Gastroesophageal sphincter (tissue), 4 donors: ENCODE results near the gene PRKG1. TPM values are rescaled to one million over a fixed set of nuclear protein-coding genes. Genes with fewer than 3 reads are reported as not detected.

Experiments
- ATAC-seq: fragments of 150-250 bp; one replicate; pipeline ENCODE4 v1.9.1; 2016; ENCODE audit warnings: mild to moderate bottlenecking, moderate library complexity
- H3K27ac ChIP-seq, 4 donors: fragments of 200-600 bp; sonication (generic) in 3 of 4; 1 replicate in 3 of 4; 2 replicates in 1 of 4; pipeline ENCODE4 v1.5.1; 2016 to 2019
- H3K27me3 ChIP-seq: fragments of 200-600 bp; sonication (generic); one replicate; pipeline ENCODE4 v1.5.1; 2019
- H3K36me3 ChIP-seq, 2 donors: fragments of 200-600 bp; sonication (generic); one replicate each; pipeline ENCODE4 v1.5.1; 2019; ENCODE audit warnings: control low read depth in 1 of 2
- H3K4me1 ChIP-seq, 3 donors: fragments of 200-600 bp; sonication (generic); 1 replicate in 2 of 3; 2 replicates in 1 of 3; pipeline ENCODE4 v1.5.1; 2016 to 2019; ENCODE audit warnings: control low read depth in 2 of 3
- H3K4me3 ChIP-seq, 2 donors: fragments of 200-600 bp; sonication (generic); one replicate each; pipeline ENCODE4 v1.5.1; 2019; ENCODE audit warnings: mild to moderate bottlenecking in 1 of 2, moderate library complexity in 1 of 2
- H3K9me3 ChIP-seq, 3 donors: fragments of 200-600 bp; sonication (generic); one replicate each; pipeline ENCODE4 v1.5.1; 2017 to 2019; ENCODE audit warnings: control low read depth in 2 of 3
- EP300 ChIP-seq: sonication (generic); formaldehyde crosslinking; IDR thresholded peaks from one replicate; pipeline ENCODE4 v1.6.1; 2017; ENCODE audit warnings: antibody characterized with exemption, mild to moderate bottlenecking
- POLR2A ChIP-seq, 2 donors: fragments of 450-650 bp; IDR thresholded peaks; one replicate each; pipeline ENCODE4 v1.6.1; 2017; ENCODE audit warnings: antibody characterized with exemption in 2 of 2, mild to moderate bottlenecking in 2 of 2, moderate library complexity in 1 of 2
- POLR2AphosphoS5 ChIP-seq: sonication (generic); formaldehyde crosslinking; IDR thresholded peaks from one replicate; pipeline ENCODE4 v1.6.1; 2017; ENCODE audit warnings: antibody characterized with exemption
- WGBS, 2 donors: methylation state at CpG; one replicate each; pipeline ENCODE4 v1.1.5; 2018; ENCODE audit warnings: low coverage in 1 of 2; 5-methylcytosine and 5-hydroxymethylcytosine counted together
- total RNA-seq, 4 donors: library from RNA; depleted of rRNA; stranded (reverse); fragments of >200 nt; gene quantifications; one replicate each; pipeline ENCODE4 v1.1.0, GENCODE V29; 2016
- TF ChIP-seq, protein P1 (sequence below), 4 experiments: fragments of 200-600 bp in 2 of 4; fragments of 450-650 bp in 2 of 4; sonication (generic) in 1 of 4; IDR thresholded peaks; one replicate each; pipeline ENCODE4 v1.5.1; 2017 to 2019; ENCODE audit warnings: antibody characterized with exemption in 4 of 4, mild to moderate bottlenecking in 2 of 4, moderate library complexity in 2 of 4

Gene PRKG1
- total RNA-seq, 4 donors from 2014 or later: 27.5 to 73.2 (median 39.2) TPM

DNA sequence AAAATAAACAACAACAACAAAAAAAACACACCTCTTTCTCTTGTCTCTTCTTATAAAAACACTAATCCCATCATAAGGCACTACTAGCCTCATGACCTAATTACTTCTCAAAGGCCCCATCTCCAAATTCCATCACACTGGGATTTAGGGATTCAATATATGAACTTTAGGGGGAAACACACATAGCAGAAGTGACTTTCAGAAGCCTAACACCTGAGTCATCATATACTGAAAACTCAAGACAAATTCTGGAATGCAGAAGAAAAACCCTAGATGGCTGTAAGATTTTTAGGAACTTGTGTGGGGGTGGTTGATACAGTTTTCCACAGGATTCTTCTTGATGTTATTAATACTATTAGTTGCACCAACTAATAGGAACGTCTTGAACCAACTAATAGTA is 658.8 kb downstream of the PRKG1 start:
- no peaks in the 10 kb centered on the region for H3K27me3 ChIP-seq
- H3K4me1 ChIP-seq: peaks cover 0 to 11% (median 6%) of the 10 kb centered on the region in 3 donors
- no peak for TF ChIP-seq POLR2AphosphoS5
- TF ChIP-seq, protein P1, sequence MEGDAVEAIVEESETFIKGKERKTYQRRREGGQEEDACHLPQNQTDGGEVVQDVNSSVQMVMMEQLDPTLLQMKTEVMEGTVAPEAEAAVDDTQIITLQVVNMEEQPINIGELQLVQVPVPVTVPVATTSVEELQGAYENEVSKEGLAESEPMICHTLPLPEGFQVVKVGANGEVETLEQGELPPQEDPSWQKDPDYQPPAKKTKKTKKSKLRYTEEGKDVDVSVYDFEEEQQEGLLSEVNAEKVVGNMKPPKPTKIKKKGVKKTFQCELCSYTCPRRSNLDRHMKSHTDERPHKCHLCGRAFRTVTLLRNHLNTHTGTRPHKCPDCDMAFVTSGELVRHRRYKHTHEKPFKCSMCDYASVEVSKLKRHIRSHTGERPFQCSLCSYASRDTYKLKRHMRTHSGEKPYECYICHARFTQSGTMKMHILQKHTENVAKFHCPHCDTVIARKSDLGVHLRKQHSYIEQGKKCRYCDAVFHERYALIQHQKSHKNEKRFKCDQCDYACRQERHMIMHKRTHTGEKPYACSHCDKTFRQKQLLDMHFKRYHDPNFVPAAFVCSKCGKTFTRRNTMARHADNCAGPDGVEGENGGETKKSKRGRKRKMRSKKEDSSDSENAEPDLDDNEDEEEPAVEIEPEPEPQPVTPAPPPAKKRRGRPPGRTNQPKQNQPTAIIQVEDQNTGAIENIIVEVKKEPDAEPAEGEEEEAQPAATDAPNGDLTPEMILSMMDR (IDR thresholded peaks at IDR 0.05): no peak
- TF ChIP-seq POLR2A (IDR thresholded peaks at IDR 0.05): no peak
- no peak for ATAC-seq
- 69 to 84% methylated on average over 1 of the region's 1 CpG for WGBS, 2 donors
- no peaks in the 10 kb centered on the region for H3K9me3 ChIP-seq
- no peak overlapping the region for H3K4me3 ChIP-seq
- H3K27ac ChIP-seq: no peak overlapping the region
- H3K36me3 ChIP-seq: no peaks in the 10 kb centered on the region

DNA sequence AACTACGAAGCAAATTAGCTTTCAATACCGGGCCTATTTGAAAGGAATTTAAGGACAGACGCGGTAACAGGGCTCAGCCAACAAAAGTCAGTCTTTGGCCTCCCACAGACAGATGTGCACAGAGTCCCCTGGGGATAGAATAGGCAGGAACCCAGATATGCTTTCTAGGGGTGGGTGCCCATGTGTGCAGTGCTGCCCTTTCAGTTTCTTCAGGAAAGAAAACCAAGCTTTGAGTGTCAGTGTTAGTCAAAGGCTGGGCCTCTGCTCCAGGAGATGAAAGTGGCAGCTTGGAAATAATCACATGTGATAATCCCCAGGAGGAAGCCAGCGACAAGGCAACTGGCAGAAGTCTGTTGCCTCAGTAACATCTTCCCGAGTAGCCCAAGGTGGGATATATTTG is 668.9 kb downstream of the PRKG1 start:
- no peaks in the 10 kb centered on the region for H3K36me3 ChIP-seq
- no peak overlapping the region for H3K4me3 ChIP-seq
- 43 to 59% methylated on average over 6 of the region's 6 CpGs for WGBS, 2 donors
- ATAC-seq: no peak
- H3K27me3 ChIP-seq: no peaks in the 10 kb centered on the region
- peaks cover 0 to 11% (median 0%) of the 10 kb centered on the region in 3 donors for H3K4me1 ChIP-seq
- H3K9me3 ChIP-seq: no peaks in the 10 kb centered on the region
- no peak overlapping the region for H3K27ac ChIP-seq
- TF ChIP-seq, protein P1 (IDR thresholded peaks at IDR 0.05): no peak
- TF ChIP-seq POLR2AphosphoS5: no peak
- TF ChIP-seq EP300: no peak
- TF ChIP-seq POLR2A (IDR thresholded peaks at IDR 0.05): no peak

DNA sequence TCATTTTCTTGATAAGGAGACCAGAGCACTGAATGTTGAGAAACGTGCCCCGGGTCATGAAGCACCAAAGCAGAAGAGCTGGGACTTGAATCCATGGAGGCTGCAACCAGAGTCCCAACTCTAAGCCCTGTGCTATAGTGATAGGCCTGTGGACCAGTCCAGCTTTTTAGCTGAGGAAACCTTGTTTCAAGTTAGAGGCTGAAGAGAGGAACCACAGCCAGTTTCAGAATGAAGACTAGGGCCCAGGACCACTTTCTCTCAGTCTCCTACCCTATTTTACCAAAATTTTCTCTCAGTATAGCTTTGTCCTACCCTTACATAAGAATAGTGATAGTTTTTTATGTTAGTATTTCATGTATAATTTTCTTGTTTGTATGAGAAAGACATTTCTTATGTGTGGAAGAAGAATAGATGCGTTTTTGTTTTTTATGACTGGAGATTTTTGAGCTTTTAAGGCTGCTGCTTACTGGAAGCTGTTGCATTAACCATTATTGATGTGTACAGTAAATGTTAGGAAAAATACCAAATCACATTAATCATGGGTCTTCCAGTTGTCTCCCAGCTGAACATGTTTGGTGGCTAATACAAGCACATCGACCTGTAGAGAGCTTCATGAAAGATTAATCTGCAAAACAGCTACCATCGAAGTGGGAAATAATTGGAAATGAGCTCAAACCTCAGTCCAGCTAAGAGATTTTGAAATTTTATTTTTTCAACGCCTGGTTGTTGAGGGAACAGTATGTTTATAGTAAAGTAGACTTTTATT is 670.1 kb downstream of the PRKG1 start:
- no peaks in the 10 kb centered on the region for H3K36me3 ChIP-seq
- H3K27ac ChIP-seq: no peak overlapping the region
- no peaks in the 10 kb centered on the region for H3K27me3 ChIP-seq
- no peak for TF ChIP-seq POLR2AphosphoS5
- no peaks in the 10 kb centered on the region for H3K9me3 ChIP-seq
- WGBS, 2 donors: 64 to 81% methylated on average over 6 of the region's 6 CpGs
- no peak overlapping the region for H3K4me3 ChIP-seq
- H3K4me1 ChIP-seq: peaks cover 0 to 11% (median 0%) of the 10 kb centered on the region in 3 donors
- no peak for ATAC-seq

DNA sequence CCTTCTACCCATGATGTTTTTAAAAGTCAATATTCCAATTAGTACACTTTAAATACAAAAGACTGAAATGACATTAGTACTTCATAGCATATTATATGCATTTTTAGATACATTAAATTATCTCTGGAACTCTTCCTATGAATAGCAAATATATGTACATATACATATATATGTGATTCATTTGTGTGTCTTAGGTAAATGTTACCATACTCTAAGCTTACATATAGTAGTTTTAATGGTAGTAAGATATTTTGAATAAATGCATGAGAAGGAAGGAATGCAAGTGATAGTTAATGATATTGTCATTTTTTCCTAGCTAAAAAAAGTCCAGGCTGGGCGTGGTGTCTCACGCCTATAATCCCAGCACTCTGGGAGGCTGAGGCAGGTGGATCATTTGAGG is 671.1 kb downstream of the PRKG1 start:
- Histone ChIP-seq H3K36me3 (no peaks in the 10 kb centered on the region), H3K9me3 (no peaks in the 10 kb centered on the region), H3K4me1 (peaks cover 0 to 11% (median 0%) of the 10 kb centered on the region in 3 donors), H3K27ac (no peak overlapping the region), H3K27me3 (no peaks in the 10 kb centered on the region), H3K4me3 (no peak overlapping the region)
- WGBS, 2 donors: 89 to 100% methylated on average over 2 of the region's 2 CpGs
- TF ChIP-seq EP300 (no peak), POLR2AphosphoS5 (no peak), POLR2A (IDR thresholded peaks at IDR 0.05) (no peak)
- TF ChIP-seq, protein P1 (IDR thresholded peaks at IDR 0.05): no peak
- no peak for ATAC-seq

DNA sequence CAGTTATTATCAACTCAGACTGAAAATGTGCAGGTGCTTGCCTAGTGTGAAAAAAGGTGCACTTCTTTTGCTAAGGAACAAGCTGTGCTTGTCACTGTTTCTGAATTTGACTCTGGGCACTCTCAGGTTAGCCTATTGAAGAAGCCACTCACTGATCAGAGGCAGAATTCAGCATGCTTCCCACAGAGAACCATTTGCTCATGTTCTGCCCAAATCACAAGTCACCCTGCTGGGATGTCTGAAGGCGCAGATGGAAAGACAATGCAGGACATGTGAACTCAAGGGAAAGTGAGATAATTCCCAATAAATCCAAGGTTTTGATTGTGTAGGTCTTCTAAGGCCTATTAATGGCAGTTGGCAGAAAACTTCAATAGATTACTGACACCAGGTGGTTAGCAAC is 672.9 kb downstream of the PRKG1 start:
- no peaks in the 10 kb centered on the region for H3K27me3 ChIP-seq
- no peaks in the 10 kb centered on the region for H3K9me3 ChIP-seq
- no peak for ATAC-seq
- H3K27ac ChIP-seq: no peak overlapping the region
- peaks cover 0 to under 1% (median 0%) of the 10 kb centered on the region in 3 donors for H3K4me1 ChIP-seq
- H3K36me3 ChIP-seq: no peaks in the 10 kb centered on the region
- WGBS, 2 donors: 86 to 100% methylated on average over 1 of the region's 1 CpG
- TF ChIP-seq POLR2AphosphoS5 (no peak), EP300 (no peak), POLR2A (IDR thresholded peaks at IDR 0.05) (no peak)
- TF ChIP-seq, protein P1 (IDR thresholded peaks at IDR 0.05): no peak
- H3K4me3 ChIP-seq: no peak overlapping the region
